Trophoblast cell (in vitro differentiated cells and primary cell): ENCODE data around the gene FBF1.
"Not testable (repeated sequence)": the region's sequence is repeated elsewhere in the genome, so short reads cannot be mapped to it uniquely, and the experiment has no call there.

Experiments used
- DNase-seq, 2 donors: peaks; one replicate each; pipeline ENCODE4 v3.0.0-alpha.2; 2016
- H2AFZ ChIP-seq: 2 replicates; pipeline ENCODE4 v1.6.1; 2013; ENCODE audit warnings: low read length, moderate library complexity, mild to moderate bottlenecking; ENCODE audit not compliant: insufficient read depth, poor library complexity
- H2AK5ac ChIP-seq: 2 replicates; pipeline ENCODE4 v1.6.1; 2013; ENCODE audit warnings: mild to moderate bottlenecking, low read length
- H2BK120ac ChIP-seq: 2 replicates; pipeline ENCODE4 v1.6.1; 2013; ENCODE audit warnings: low read length, mild to moderate bottlenecking, moderate library complexity; ENCODE audit not compliant: insufficient read depth, poor library complexity
- H2BK12ac ChIP-seq: 2 replicates; pipeline ENCODE4 v1.6.1; 2013; ENCODE audit warnings: mild to moderate bottlenecking, low read length, moderate library complexity
- H2BK5ac ChIP-seq: 2 replicates; pipeline ENCODE4 v1.6.1; 2013; ENCODE audit warnings: low read length, low read depth, moderate library complexity, mild to moderate bottlenecking; ENCODE audit not compliant: poor library complexity
- H3K14ac ChIP-seq: 2 replicates; pipeline ENCODE4 v1.6.1; 2013; ENCODE audit warnings: mild to moderate bottlenecking, low read length
- H3K18ac ChIP-seq: 2 replicates; pipeline ENCODE4 v1.6.1; 2013; ENCODE audit warnings: mild to moderate bottlenecking, low read length
- H3K23ac ChIP-seq: 2 replicates; pipeline ENCODE4 v1.6.1; 2013; ENCODE audit warnings: low read length
- H3K27ac ChIP-seq: 2 replicates; pipeline ENCODE4 v1.5.1; 2013; ENCODE audit warnings: low read depth, mild to moderate bottlenecking, inconsistent platforms, low read length, moderate library complexity
- H3K27me3 ChIP-seq: 2 replicates; pipeline ENCODE4 v1.6.1; 2013; ENCODE audit warnings: inconsistent platforms, mild to moderate bottlenecking, low read length, moderate library complexity; ENCODE audit not compliant: insufficient read depth
- H3K36me3 ChIP-seq, 2 experiments: 1 replicate in 1 of 2; 2 replicates in 1 of 2; pipeline ENCODE4 v1.6.1; 2013; ENCODE audit warnings: low read length in 2 of 2, mild to moderate bottlenecking in 2 of 2, moderate library complexity in 1 of 2; ENCODE audit not compliant: insufficient read depth in 2 of 2, control insufficient read depth in 1 of 2
- H3K4ac ChIP-seq: 2 replicates; pipeline ENCODE4 v1.6.1; 2013; ENCODE audit warnings: low read depth, mild to moderate bottlenecking, low read length, moderate library complexity
- H3K4me1 ChIP-seq, 2 experiments: 1 replicate in 1 of 2; 2 replicates in 1 of 2; pipeline ENCODE4 v1.6.1; 2013; ENCODE audit warnings: low read length in 2 of 2, mild to moderate bottlenecking in 2 of 2, moderate library complexity in 1 of 2; ENCODE audit not compliant: insufficient read depth in 2 of 2, control insufficient read depth in 1 of 2
- H3K4me2 ChIP-seq: 2 replicates; pipeline ENCODE4 v1.6.1; 2013; ENCODE audit warnings: inconsistent platforms, mild to moderate bottlenecking, low read length, moderate library complexity
- H3K4me3 ChIP-seq: 2 replicates; pipeline ENCODE4 v1.5.1; 2013; ENCODE audit warnings: mild to moderate bottlenecking, low read depth, low read length, inconsistent platforms
- H3K79me1 ChIP-seq: one replicate; pipeline ENCODE4 v1.6.1; 2013; ENCODE audit warnings: low read length
- H3K79me2 ChIP-seq: 2 replicates; pipeline ENCODE4 v1.6.1; 2013; ENCODE audit warnings: low read length, mild to moderate bottlenecking; ENCODE audit not compliant: control insufficient read depth, insufficient read depth, poor library complexity
- H3K9ac ChIP-seq: 2 replicates; pipeline ENCODE4 v1.6.1; 2013; ENCODE audit warnings: mild to moderate bottlenecking, low read length
- H3K9me3 ChIP-seq: 2 replicates; pipeline ENCODE4 v1.6.1; 2013; ENCODE audit warnings: low read depth, mild to moderate bottlenecking, control low read depth, inconsistent platforms, low read length; ENCODE audit not compliant: insufficient read depth
- H4K12ac ChIP-seq: 2 replicates; pipeline ENCODE4 v1.6.1; 2013; ENCODE audit warnings: low read depth, mild to moderate bottlenecking, low read length, moderate library complexity
- H4K8ac ChIP-seq: 2 replicates; pipeline ENCODE4 v1.6.1; 2013; ENCODE audit warnings: low read depth, mild to moderate bottlenecking, low read length, moderate library complexity
- H4K91ac ChIP-seq: one replicate; pipeline ENCODE4 v1.6.1; 2013; ENCODE audit warnings: low read depth, mild to moderate bottlenecking, low read length, moderate library complexity
- WGBS: extraction: QIAGEN DNeasy Blood & Tissue Kit; methylation state at CpG from one replicate; pipeline ENCODE4 v1.1.7; 2013; ENCODE audit warnings: missing lambda C conversion rate; ENCODE audit not compliant: insufficient read length, insufficient coverage; ENCODE audit errors: extremely low coverage; 5-methylcytosine and 5-hydroxymethylcytosine counted together

Gene FBF1

DNA sequence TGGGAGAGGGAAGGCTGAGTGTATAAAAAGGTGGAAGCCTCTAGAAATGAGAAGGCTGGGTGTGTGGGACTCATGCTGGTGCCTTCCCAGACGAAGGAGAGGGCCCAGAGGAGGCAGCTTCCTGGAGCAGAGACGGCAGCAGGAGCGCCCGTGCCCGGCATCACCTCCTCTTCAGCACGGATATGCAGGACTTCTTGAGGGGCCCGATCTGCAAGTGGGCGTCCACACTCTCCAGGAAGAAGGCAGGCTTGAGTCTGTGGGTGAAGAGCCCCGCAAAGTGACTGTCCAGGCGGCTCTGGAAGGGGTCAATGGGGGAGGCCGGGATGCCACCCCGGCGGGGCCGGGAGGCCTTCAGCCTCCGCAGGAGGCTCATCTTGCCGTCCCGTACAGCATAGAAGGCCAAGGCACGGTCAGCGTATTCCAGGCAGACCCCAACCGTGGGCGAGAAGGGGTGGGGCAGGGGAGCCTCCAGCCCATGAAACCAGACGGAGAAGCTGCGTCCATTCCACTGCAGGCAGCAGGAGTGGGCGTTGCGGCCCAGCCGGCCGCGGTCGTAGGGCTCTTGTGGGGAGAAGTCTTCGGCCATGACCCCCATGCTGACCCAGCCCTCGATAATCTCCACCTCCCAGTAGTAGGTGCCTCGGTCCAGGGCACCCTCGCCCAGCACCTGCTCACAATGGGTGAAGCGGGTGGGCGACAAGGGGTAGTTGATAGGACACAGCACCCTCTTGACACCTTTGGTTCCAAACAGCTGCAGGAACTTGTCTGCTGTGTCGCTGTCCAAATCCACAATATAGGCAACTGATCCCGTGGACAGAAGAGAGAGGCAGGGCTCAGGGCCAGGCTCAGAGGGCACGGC lies 66.3 kb downstream of the FBF1 start:
- H2BK12ac ChIP-seq, result no peak overlapping the region
- no peaks in the 10 kb centered on the region for H3K79me2 ChIP-seq
- H4K12ac ChIP-seq, result no peak overlapping the region
- H2AFZ ChIP-seq, result no peak overlapping the region
- no peak overlapping the region for H3K4ac ChIP-seq
- no peak overlapping the region for H2BK5ac ChIP-seq
- no peak overlapping the region for H3K23ac ChIP-seq
- no peak overlapping the region for H3K4me2 ChIP-seq
- H3K4me3 ChIP-seq, result no peak overlapping the region
- H3K4me1 ChIP-seq, result peaks cover 18 to 28% of the 10 kb centered on the region in 2 experiments
- H3K9me3 ChIP-seq, result peaks cover 3% of the 10 kb centered on the region
- no peak overlapping the region for H3K27ac ChIP-seq
- H3K36me3 ChIP-seq, result no peaks in the 10 kb centered on the region
- no peaks in the 10 kb centered on the region for H3K79me1 ChIP-seq
- H2AK5ac ChIP-seq, result no peak overlapping the region
- H2BK120ac ChIP-seq, result no peak overlapping the region
- no peak overlapping the region for H3K14ac ChIP-seq
- H4K91ac ChIP-seq, result no peak overlapping the region
- H3K18ac ChIP-seq, result no peak overlapping the region
- WGBS, result no CpG with 5 or more reads among the region's 38 CpGs
- H3K27me3 ChIP-seq, result peaks cover 19% of the 10 kb centered on the region
- H3K9ac ChIP-seq, result no peak overlapping the region
- no peak overlapping the region for H4K8ac ChIP-seq
- no peak for DNase-seq

DNA sequence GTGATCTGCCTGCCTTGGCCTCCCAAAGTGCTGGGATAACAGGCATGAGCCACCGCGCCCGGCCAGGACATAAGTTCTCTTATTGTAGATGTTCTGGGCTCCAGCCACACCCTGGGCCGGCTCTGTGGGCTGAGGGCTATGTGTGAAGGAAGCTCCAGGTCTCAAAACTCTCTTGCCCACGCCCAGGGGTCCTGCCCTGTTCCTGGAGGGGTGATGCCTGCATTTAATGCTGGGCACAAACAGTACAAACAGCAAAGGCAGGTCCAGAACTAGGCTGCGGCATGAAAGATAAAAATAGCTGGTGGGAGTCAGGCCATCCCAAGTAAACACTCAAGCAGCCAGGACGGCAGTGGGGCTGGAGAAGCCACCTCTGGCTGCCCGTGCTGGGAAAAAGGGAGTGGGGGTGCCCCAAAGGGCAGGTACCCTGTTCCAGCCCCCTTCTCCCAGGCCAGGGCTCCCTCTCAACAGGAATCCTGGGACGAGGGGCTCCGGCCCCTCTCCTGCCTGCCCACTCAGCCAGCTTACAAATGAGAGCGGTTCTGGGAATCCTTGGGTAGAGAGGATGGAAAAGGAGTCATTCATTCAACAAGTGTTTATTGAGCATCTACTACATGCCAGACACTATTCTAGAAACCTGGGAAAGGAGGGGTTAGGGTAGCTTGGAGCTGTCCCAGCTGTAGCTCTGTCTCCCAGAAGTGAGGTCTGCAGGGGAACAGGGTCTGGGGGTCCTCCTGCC lies 67.1 kb downstream of the FBF1 start:
- H3K79me1 ChIP-seq, result no peaks in the 10 kb centered on the region
- H3K36me3 ChIP-seq, result no peaks in the 10 kb centered on the region
- no CpG with 5 or more reads among the region's 11 CpGs for WGBS

DNA sequence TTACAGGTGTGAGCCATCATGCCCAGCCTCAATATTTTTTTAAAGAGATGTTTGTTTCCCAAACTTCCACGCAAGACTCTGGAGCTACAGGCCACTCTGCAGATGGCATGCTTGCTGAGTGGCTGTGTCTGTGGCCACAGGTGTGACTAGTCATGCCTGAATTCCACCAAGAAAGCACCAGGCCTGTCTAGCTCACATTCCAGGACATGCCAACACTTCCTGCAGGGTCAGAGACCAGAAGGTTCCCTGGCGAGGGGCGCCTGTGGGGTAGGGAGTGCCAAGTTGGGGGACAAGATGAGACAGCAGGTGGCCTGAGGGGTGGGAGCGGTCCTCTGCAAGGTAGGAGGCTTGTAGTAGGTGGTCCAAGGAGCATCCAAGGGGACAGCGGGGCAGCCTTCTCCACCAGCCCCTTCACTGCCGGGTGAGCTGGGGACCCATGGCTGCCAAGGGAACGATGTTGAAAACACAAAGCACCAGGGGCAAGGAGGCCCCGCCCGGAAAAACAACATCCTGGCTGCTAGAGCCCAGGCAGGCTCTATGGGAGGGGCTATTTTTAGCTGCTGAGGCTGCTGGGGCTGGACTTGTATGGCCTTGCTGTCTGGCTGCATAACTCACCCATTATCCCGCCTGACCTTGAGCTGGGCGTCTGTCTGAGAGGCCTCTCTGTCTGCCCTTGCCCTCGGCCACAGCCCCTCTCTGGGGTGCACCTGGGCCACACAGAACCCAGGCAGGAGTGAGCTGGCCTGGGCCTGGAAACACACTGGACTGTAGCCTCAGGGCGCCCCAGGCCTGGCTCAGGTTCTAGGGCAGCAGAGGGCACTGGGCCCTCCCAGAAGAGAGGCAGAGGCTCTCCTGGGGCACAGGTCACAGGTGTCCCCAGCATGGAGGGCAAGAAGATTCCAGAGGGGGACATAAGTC lies 68.1 kb downstream of the FBF1 start:
- peaks cover 9% of the 10 kb centered on the region for H3K27me3 ChIP-seq
- H2BK12ac ChIP-seq, result no peak overlapping the region
- H3K9ac ChIP-seq, result no peak overlapping the region
- no peak overlapping the region for H2AK5ac ChIP-seq
- H3K14ac ChIP-seq, result no peak overlapping the region
- no peak overlapping the region for H2BK5ac ChIP-seq
- no peaks in the 10 kb centered on the region for H3K79me2 ChIP-seq
- H3K18ac ChIP-seq, result no peak overlapping the region
- no peak overlapping the region for H3K4me3 ChIP-seq
- no peak overlapping the region for H3K23ac ChIP-seq
- DNase-seq, result peak in 1 of 2 donors; percentile 32
- no peaks in the 10 kb centered on the region for H3K36me3 ChIP-seq
- peaks cover 12 to 18% of the 10 kb centered on the region in 2 experiments for H3K4me1 ChIP-seq
- peaks cover 2% of the 10 kb centered on the region for H3K9me3 ChIP-seq
- WGBS, result no CpG with 5 or more reads among the region's 13 CpGs
- no peak overlapping the region for H2BK120ac ChIP-seq
- H4K91ac ChIP-seq, result no peak overlapping the region
- H4K12ac ChIP-seq, result no peak overlapping the region
- H2AFZ ChIP-seq, result no peak overlapping the region
- no peak overlapping the region for H4K8ac ChIP-seq
- H3K4me2 ChIP-seq, result peak overlapping the region; percentile 19
- H3K79me1 ChIP-seq, result no peaks in the 10 kb centered on the region
- no peak overlapping the region for H3K27ac ChIP-seq
- H3K4ac ChIP-seq, result no peak overlapping the region

More for the DNA sequence above, 67.1 kb downstream of the FBF1 start:
- Histone ChIP-seq H3K4me2 (no peak overlapping the region), H2BK5ac (no peak overlapping the region), H3K27me3 (peaks cover 19% of the 10 kb centered on the region), H3K9ac (no peak overlapping the region), H3K27ac (no peak overlapping the region), H3K9me3 (peaks cover 3% of the 10 kb centered on the region), H3K18ac (no peak overlapping the region), H2AFZ (no peak overlapping the region), H2BK12ac (no peak overlapping the region), H3K23ac (no peak overlapping the region), H4K12ac (no peak overlapping the region), H3K14ac (no peak overlapping the region), H3K79me2 (no peaks in the 10 kb centered on the region), H2BK120ac (no peak overlapping the region), H3K4ac (no peak overlapping the region), H3K4me1 (peaks cover 18 to 28% of the 10 kb centered on the region in 2 experiments), H2AK5ac (no peak overlapping the region), H4K8ac (no peak overlapping the region), H3K4me3 (no peak overlapping the region), H4K91ac (no peak overlapping the region)
- DNase-seq, result no peak

DNA sequence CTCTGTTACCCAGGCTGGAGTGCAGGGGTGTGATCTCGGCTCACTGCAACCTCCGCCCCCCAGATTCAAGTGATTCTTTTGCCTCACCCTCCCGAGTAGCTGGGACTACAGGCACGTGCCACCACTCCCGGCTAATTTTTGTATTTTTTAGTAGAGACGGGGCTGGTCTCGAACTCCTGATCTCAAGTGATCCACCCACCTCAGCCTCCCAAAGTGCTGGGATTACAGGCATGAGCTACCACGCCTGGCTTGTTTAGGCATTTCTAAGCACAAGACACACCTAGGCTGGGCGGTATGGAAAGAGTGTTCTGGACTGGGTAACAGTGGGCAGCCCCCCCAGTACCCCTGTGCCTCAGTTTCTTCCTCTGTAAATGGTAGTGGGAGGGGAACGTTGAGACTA lies 70.6 kb downstream of the FBF1 start:
- H3K9me3 ChIP-seq, H3K27ac ChIP-seq, H2BK120ac ChIP-seq, H3K18ac ChIP-seq, H3K27me3 ChIP-seq, H3K4ac ChIP-seq, H4K8ac ChIP-seq, H3K4me2 ChIP-seq, H3K4me1 ChIP-seq, H3K14ac ChIP-seq, H3K36me3 ChIP-seq, H3K23ac ChIP-seq, H4K12ac ChIP-seq, H2AK5ac ChIP-seq, H4K91ac ChIP-seq, DNase-seq, H3K79me2 ChIP-seq, H2BK5ac ChIP-seq, H2BK12ac ChIP-seq, H3K9ac ChIP-seq, H3K4me3 ChIP-seq, H3K79me1 ChIP-seq, H2AFZ ChIP-seq: not testable (repeated sequence)
- no CpG with 5 or more reads among the region's 10 CpGs for WGBS
